ENCODE data around the gene EPS15.

- TF ChIP-seq POLR2AphosphoS5 (IDR thresholded peaks at IDR 0.05; ENCODE audit: low read depth, low read length), result no peak
- no peak for TF ChIP-seq POLR2A (IDR thresholded peaks at IDR 0.05; ENCODE audit: low read depth, low read length)
- no peak for TF ChIP-seq TAF1 (IDR thresholded peaks at IDR 0.05; ENCODE audit: low read depth, low read length)
- TF ChIP-seq SPI1 (IDR thresholded peaks at IDR 0.05; ENCODE audit: low read depth, low read length), result no peak
- no peak for TF ChIP-seq POU2F2 (IDR thresholded peaks at IDR 0.05; ENCODE audit: low read depth, low read length)
- no peak for TF ChIP-seq PAX5 (IDR thresholded peaks at IDR 0.05; ENCODE audit: insufficient read depth, low read length, severe bottlenecking)
These were observed 16.0 kb upstream of the EPS15 start for GRCh38 chr1:51535006-51535592.

Data from GM12891 (cell line).